Astrocyte (in vitro differentiated cells and primary cell): ENCODE data around the gene OR3A1.

ENCODE experiments used
- EZH2 ChIP-seq: IDR thresholded peaks from 2 replicates; pipeline ENCODE4 v1.6.1; 2012; ENCODE audit warnings: mild to moderate bottlenecking, low read length, inconsistent platforms; ENCODE audit not compliant: insufficient read depth
- TF ChIP-seq, protein P1 (sequence below): IDR thresholded peaks from 2 replicates; pipeline ENCODE4 v1.5.1; 2011; ENCODE audit warnings: low read depth, mild to moderate bottlenecking, inconsistent platforms, low read length, moderate library complexity; ENCODE audit not compliant: insufficient read depth

GRCh38 chr17:3295632-3296031 lies 2.5 kb downstream of the OR3A1 start:
- TF ChIP-seq, protein P1, sequence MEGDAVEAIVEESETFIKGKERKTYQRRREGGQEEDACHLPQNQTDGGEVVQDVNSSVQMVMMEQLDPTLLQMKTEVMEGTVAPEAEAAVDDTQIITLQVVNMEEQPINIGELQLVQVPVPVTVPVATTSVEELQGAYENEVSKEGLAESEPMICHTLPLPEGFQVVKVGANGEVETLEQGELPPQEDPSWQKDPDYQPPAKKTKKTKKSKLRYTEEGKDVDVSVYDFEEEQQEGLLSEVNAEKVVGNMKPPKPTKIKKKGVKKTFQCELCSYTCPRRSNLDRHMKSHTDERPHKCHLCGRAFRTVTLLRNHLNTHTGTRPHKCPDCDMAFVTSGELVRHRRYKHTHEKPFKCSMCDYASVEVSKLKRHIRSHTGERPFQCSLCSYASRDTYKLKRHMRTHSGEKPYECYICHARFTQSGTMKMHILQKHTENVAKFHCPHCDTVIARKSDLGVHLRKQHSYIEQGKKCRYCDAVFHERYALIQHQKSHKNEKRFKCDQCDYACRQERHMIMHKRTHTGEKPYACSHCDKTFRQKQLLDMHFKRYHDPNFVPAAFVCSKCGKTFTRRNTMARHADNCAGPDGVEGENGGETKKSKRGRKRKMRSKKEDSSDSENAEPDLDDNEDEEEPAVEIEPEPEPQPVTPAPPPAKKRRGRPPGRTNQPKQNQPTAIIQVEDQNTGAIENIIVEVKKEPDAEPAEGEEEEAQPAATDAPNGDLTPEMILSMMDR, result no peak
- TF ChIP-seq EZH2, result no peak
